ENCODE data around the gene LYPLA2. TPM values are rescaled to one million over a fixed set of nuclear protein-coding genes. Genes with fewer than 3 reads are reported as not detected.
"Not testable (repeated sequence)": the region's sequence is repeated elsewhere in the genome, so short reads cannot be mapped to it uniquely, and the experiment has no call there.

The LYPLA2 gene
- total RNA-seq, 1 experiment from 2014 or later: 119 TPM

DNA sequence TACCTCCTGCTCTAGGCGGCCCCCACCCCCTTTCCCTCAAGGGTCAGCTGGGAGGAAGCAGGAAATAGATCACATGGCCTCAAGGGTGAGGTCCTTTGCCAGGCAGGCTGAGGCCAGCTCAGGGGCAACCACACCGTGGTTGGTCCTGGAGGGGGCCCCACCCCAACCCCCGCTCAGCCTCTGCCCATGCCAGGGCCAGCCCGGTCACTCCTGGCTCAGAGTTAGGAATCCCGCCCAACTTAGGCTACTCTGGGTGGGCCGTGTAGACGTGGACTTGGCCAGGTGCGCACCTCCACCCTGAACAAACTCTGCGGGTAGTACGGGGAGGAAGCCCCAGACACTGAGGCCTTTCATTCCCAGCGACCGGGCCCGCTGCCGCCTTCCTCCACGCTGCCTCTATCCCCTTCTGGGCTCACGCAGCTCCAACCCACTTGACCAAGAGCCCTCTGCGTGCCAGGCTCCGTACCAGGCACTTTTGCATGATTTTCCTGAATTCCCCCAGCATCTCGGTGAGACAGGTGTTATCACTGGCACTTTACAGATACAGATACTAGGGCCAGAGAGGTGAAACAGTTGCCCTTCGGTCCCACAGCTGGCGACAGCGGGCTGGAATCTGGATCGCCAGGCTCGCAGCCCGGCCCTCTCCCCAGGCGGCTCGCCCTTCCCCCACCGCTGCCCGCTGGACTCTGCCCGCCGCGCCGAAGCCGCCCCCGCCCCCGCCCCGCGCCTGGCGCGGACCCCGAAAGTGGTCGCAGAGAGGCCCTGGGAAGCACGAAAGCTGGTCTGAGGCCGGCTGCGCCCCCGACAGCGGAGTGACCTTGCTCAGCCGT is 8.8 kb downstream of the LYPLA2 start:
- DNase-seq (ENCODE audit: low spot score): no peak
- in situ Hi-C loops (cut with HindIII; ENCODE audit: low sequenced_read_pairs): no loop called here

DNA sequence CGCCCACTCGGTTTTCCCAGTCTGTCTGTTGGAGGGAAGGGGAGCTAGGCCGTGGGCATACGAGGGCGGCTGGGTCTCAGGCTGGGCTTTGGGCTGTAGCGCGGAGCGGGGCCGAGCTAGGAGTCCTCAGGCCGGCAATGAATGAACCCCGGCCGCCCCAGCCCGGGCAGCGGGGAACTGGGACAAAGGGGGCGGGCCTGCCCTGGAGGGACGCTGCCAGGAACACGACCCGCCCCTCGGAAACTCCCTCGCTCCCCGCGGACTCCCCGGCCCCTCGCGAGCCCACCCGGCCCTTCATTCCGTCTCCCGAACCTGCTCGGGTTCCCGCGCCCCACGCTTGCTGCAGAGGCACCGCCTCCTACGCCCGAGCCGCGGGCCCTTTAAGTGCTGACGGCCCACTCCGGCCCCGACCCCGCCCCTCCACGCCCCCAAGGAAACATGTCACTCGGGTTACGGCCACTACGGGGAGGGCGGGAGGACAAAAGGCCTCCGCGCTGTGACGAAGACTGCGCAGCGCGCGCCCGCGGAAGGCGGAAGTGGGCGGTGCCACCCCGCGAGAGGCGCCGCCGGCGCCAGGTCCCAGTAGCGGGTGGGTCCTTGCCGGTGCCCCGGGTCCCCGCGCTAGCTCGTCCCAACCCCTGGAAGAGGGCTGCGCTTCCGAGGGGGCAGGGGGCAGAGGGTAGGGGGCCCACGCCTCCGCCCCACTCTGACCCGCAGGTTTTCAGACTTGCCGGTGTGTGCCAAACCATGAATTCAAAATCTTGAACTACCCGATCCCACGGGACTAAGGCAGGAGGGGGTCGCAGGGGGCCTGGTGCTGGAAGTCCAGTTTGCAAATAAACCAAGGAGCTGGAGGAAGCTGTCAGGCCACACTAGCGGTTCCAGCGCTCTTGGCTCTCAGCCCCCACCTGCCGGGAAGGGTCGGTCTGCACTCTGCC is 9.7 kb downstream of the LYPLA2 start, which contains the start of gene GALE:
Gene GALE, minus strand, starts transcription at position 355 of the 938 bp plus-strand sequence. CDS start 1,747 bp downstream, outside the sequence.
- in situ Hi-C loops (cut with HindIII; ENCODE audit: low sequenced_read_pairs): no loop called here
- peak; percentile 95 for DNase-seq (ENCODE audit: low spot score)

DNA sequence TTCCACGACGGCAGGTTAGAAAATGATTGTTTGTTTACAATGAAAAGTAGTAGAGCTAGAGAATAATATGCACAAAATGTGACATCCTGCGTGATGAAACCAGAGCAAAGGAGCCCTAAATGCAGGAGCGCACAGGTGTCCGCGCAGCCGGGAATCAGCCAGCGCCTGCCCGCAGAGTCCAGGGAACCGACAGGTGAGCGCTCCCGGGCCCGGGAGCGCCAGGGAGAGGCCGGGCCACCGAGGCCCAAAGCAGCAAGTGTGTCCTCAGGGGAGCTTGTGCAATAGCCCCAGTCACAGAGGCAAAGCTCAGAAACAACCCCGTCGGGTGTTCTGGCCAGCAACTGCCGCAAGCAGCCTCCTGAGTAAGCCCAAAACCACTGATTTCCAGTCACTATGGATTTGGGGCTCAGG is 10.4 kb downstream of the LYPLA2 start:
- DNase-seq (ENCODE audit: low spot score): peak; percentile 38
- in situ Hi-C loops (cut with HindIII; ENCODE audit: low sequenced_read_pairs): no loop called here

DNA sequence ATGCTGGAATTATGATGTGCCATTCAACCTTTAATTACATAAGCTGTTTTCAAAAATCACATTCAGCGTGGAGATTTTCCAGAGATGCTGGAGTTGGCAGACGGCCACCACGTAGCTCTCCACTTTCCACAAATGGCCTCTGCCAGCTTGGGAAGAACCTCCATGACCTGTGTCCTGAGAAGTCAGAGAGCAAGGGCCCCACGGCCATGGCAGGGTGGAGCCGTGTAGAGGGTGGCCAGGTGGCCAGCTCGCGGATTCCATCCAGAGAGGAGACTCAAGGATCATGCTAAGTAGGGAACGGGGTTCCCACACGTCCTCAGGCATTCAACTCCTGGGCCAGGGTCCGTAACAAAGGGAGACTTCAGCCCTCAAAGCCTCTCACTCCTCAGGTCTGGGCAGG is 10.9 kb downstream of the LYPLA2 start:
- no peak for DNase-seq (ENCODE audit: low spot score)
- in situ Hi-C loops (cut with HindIII; ENCODE audit: low sequenced_read_pairs): no loop called here

DNA sequence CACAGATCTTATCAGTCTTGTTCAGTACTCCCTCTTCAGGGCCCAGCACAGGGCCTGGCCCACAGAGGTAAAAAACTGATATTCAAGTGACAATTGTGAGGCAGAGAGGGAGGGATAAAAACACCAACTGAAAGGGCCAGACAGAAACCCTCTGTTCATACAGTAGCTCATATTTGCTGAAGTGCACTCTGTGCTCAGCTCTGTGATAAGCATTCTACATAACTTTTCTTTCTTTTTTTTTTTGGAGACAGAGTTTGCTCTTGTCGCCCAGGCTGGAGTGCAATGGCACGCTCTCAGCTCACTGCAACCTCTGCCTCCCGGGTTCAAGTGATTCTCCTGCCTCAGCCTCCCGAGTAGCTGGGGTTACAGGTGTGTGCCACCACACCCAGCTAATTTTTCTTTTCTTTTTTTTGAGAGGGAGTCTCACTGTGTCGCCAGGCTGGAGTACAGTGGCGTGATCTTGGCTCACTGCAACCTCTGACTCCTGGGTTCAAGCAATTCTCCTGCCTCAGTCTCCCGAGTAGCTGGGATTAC is 11.9 kb downstream of the LYPLA2 start:
- in situ Hi-C loops (cut with HindIII; ENCODE audit: low sequenced_read_pairs); DNase-seq (ENCODE audit: low spot score): not testable (repeated sequence)

DNA sequence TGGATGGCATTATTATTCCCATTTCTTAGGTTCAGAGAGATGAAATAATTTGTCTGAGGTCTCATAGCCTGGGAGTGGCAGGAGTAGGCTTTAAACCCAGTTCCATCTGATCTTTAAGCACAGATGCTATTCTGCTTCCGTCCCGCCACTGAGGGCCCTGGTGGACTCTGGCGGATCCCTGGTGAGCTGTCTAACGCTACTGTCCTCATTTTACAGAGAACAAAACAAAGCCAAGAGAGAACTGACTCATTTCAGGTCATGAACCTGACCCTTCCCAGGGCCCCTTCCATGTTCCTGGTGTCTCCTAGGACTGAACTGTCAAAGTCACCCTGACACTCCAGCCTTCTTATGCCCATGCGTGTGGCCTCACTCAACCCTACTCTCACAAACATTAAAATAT is 12.7 kb downstream of the LYPLA2 start:
- in situ Hi-C loops (cut with HindIII; ENCODE audit: low sequenced_read_pairs): no loop called here

DNA sequence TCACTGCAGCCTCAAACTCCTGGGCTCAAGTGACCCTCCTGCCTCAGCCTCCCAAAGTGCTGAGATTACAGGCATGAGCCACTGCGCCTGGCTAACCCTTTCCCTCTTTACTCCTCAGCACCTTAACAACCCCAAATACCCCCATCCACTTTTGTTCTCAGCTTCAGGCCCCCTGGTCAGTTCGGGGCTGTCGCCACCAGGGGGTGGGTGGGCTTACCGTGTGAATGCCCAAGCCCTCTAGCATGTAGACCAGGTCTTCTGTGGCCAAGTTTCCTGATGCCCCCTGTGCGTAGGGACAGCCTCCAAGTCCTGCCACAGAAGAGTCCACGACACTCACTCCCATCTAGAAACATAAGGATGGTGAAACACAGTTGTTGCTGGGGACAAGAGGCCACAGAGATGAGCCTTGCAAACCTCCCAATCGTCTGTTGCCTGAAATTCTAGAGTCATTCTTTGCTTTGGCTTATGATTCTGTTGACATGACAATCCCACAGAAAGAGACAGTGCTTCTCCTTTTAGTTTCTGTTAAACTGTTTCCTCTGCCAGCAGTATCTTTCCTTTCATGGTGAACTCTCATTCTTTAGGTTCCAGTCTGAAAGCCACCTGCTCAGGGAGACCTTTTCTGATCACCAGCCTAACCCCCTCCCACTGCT is 13.4 kb downstream of the LYPLA2 start:
- in situ Hi-C loops (cut with HindIII; ENCODE audit: low sequenced_read_pairs): no loop called here
- no peak for DNase-seq (ENCODE audit: low spot score)

More for the DNA sequence above, 12.7 kb downstream of the LYPLA2 start:
- no peak for DNase-seq (ENCODE audit: low spot score)

DNA sequence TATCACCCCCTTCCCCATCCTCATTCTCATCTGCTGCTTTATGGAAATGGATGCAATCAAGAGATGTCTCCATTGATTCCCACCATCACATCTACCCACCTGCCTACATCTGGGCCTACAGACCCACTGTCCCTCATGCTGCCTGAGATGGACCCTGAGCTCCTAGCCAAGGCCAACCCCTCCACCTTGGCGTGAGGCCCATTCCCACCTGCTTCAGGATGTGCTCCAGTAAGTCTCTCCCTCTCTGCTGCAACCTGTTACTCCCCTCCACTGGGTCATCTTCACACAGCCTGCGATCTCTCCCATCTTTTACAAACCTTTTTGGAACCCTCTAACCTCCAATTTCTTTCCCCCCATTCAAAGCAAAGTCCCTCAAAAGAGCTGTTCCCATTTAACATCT is 14.1 kb downstream of the LYPLA2 start:
- in situ Hi-C loops (cut with HindIII; ENCODE audit: low sequenced_read_pairs): no loop called here
- DNase-seq (ENCODE audit: low spot score): no peak

DNA sequence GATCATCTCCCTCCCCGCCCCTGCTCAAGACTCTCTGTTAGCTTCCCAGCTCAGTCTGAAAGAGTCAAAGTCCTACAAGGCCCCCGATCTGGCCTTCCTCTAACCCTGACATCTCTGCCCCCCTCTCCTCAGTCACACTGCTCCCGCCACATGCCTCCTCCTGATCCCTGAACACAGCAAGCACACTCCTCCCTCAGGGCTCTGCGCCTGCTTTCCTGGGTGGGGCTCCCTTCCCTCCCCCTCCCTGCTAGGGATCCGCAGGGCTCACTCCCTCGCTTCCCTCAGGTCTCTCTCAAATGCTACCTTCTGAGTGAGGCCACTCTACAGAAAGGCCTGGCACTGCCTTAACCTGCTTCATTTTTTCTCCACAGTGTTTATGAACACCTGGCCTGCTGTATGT is 15.3 kb downstream of the LYPLA2 start:
- in situ Hi-C loops (cut with HindIII; ENCODE audit: low sequenced_read_pairs): no loop called here
- DNase-seq (ENCODE audit: low spot score): no peak

DNA sequence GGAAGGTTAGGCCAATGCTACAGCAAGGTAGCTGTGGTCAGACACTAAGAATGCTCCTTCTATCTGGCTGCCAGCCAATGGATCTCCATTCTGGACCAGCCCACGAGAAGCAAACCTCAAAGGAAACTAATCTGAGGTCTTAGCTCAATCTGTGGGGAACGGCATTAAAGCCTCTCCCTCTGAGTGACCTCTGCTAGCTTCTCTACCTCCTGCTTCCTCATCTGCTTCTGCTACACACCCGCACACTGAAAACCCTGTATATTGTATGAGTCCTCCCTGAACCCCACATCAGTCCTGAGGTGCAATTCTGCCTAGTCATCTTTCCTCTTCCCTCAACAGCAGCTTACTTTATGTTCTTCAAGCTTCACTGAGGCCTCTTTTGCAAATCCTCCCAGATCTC is 16.5 kb downstream of the LYPLA2 start:
- no peak for DNase-seq (ENCODE audit: low spot score)
- in situ Hi-C loops (cut with HindIII; ENCODE audit: low sequenced_read_pairs): no loop called here

DNA sequence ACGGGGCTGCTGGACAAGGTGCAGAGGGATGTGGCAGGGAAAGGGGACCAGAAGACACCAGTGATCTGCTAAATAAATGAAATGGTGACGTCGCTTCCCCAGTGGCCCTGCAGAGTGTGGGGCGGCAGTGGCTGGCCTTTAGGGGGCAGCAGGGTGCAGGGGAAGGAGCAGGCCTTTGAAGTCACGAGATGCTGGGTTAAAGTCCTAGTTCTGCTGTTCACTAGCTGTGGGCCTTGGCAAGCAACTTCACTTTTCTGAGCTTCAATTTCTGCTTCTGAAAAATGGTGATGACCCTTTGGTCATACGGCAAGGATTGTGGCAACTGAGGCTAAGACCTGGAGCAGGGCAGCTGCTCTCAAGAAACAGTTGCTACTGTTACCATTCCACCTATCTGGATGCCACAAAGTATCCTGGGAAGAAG is 18.8 kb downstream of the LYPLA2 start:
- peak; percentile 26 for DNase-seq (ENCODE audit: low spot score)
- in situ Hi-C loops (cut with HindIII; ENCODE audit: low sequenced_read_pairs): no loop called here

DNA sequence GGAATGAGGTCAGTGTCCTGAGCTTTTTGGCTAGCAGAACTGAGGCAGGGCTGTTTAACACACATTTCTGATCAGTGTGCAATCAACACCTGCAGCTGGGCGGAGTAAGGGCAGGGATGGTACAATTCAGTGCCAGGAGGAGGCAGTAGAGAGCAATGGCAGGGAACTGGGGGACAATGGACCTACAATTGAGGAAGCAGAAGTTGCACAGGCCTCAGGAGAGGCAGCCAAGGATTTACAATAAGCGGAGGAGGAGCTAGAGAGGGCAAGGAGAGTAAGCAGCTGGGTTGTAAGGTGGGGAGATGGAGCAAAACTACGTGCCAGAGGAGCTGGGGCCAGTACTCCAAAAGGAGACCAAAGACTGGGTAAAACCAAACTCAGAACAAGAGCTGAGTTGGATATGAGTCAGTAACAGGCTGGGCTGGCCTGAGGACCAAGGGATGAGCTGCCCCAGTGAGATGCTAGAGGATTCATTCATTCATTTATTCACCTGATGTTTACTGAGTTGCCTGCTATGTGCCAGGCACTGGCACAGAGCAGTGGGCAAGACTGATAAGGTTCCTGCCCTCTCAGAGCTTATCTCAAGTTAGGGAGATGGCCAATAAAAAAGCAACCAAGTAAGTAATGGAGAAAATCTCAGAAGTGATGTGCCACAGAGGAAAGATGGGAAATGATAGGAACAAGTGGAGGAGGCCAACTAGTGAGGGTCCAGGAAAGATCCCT is 20.0 kb downstream of the LYPLA2 start:
- peak; percentile 13 for DNase-seq (ENCODE audit: low spot score)
- in situ Hi-C loops (cut with HindIII; ENCODE audit: low sequenced_read_pairs): no loop called here

DNA sequence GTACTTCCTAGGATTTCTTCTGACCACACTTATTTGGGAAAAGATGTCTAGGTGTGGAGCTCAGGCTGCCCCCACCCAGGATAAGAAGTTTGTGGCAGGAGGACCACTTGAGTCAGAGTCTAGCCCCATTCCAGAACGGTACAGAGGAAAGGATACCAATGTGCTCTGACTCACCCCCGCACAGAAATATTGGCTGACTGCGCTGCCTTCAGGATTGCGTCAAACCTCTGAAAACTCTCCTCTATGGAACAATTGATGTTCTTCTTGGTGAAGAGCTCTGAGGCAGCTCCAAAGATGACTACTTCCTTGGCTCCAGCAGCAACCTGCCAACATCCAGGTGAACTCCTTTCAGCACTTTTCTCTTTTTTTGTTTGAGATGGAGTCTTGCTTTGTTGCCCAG is 23.1 kb downstream of the LYPLA2 start:
- DNase-seq (ENCODE audit: low spot score): no peak
- in situ Hi-C loops (cut with HindIII; ENCODE audit: low sequenced_read_pairs): no loop called here

DNA sequence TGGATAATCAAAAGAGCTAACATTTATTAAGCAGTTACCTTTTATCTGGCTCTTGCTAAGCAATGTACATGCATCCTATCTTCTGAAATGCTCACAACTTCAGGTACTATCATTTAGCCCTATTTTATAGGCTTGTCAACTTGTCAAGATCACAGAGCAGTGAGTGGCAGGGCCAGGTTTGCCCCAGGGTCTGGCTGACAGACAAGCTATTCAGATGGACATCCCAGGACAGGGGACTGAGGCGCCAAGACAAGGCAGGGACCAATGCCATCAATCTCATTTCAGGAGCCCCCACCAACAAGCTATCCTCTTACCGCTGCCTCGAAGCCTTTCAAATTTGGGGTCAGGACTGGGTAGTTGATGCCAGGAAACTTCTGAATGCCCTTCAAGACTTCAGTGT is 25.4 kb downstream of the LYPLA2 start:
- in situ Hi-C loops (cut with HindIII; ENCODE audit: low sequenced_read_pairs): no loop called here
- no peak for DNase-seq (ENCODE audit: low spot score)

DNA sequence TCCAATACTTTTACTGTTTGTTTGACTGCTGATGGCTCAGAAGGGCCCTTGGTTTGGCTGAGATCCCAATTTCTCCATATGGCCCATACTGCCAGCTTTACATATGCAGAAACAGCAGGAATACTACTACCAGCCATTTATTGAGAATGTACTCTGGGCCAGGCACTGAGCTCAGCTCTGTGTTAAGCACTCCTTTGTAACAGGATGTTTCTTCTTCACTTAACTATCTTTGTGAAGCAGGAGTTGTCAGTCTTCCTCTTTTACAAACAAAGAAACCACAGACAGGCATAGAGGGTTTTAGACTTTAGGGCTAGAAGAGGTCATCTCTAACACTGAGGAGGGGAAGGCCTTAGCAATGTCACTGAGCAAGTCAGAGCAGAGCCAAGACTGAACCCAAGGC is 26.0 kb downstream of the LYPLA2 start:
- in situ Hi-C loops (cut with HindIII; ENCODE audit: low sequenced_read_pairs): no loop called here
- DNase-seq (ENCODE audit: low spot score): no peak

DNA sequence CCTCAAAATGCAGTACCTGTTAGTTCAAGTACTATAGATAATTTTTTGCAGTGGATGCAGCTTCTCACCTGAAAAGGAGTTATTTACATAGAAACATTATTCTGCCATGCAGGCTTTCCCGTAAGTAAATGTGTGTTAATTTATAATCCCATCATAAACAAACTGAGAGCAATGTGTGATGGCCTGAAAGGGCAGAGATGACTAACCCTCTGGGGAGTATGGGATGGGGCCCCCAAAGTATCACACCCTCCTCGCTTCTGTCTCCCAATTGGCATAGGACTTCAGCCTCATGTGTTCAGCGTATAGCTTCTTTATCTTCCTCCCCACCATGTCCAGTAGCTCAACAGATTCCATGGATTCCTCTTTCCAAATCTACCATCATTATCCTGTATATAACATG is 26.7 kb downstream of the LYPLA2 start:
- DNase-seq (ENCODE audit: low spot score): no peak
- in situ Hi-C loops (cut with HindIII; ENCODE audit: low sequenced_read_pairs): no loop called here

DNA sequence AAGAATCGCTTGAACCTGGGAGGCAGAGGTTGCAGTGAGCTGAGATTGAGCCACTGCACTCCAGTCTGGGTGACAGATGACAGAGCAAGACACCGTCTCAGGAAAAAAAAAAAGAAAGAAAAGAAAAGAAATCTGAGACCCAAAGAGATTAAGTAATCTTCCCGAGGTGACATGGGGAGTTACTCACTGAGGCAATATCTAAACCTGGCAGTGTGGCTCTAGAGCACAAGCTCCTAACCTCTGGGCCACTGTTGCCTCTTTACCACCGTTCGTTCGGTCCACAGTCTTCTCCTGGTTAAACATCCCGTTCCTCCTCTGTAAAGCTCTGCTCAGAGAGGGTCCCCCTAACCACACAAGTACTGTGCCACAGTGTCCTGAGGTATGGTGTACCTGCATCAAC is 32.8 kb downstream of the LYPLA2 start:
- in situ Hi-C loops (cut with HindIII; ENCODE audit: low sequenced_read_pairs): no loop called here
- DNase-seq (ENCODE audit: low spot score): no peak

DNA sequence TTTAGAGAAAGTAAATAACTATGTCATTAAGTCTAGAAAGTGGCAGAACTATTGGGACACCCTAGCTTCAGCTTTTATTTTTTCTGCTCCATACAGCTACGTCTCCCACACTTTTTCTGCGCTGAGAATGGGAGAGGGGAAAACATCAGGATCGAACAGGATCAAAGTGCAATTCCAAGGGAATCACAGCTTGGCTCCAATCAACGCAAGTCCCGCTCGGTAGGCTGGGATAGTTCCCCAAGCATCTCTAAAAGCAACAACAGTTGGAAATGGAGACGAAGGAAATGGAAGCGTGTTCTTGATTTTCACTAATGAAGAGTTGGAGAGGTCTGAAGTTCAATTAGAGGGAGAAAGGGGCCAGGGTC is 33.7 kb downstream of the LYPLA2 start:
- DNase-seq (ENCODE audit: low spot score): peak; percentile 15
- in situ Hi-C loops (cut with HindIII; ENCODE audit: low sequenced_read_pairs): no loop called here

All from G401 (cell line).